GF-D8 (cell line): Measurements from ENCODE around the gene CNIH3.
"Not testable (repeated sequence)": the region's sequence is repeated elsewhere in the genome, so short reads cannot be mapped to it uniquely, and the experiment has no call there.

Experiments used
- DNase-seq: peaks from one replicate; lab custom pipeline; 2025; lab: John Stamatoyannopoulos, UW

Gene CNIH3

DNA sequence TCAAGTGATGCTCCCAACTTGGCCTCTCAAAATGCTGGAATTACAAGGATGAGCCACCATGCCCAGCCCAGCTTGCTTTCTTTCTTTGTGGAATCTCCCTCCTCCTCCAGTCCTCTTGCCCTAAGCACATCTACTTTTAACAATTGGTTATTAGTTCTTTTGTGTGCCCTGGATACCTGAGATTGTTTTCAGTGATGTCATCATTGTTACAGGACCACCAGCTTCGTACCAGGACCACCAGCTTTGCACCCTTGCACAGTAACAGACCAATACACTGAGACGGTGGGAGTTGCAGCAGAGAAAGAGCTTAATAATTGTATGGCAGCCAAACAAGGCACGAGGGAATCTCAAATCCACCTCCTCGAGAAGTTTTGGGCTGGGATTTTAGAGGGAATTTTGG is 71.3 kb downstream of the CNIH3 start:
- no peak for DNase-seq

DNA sequence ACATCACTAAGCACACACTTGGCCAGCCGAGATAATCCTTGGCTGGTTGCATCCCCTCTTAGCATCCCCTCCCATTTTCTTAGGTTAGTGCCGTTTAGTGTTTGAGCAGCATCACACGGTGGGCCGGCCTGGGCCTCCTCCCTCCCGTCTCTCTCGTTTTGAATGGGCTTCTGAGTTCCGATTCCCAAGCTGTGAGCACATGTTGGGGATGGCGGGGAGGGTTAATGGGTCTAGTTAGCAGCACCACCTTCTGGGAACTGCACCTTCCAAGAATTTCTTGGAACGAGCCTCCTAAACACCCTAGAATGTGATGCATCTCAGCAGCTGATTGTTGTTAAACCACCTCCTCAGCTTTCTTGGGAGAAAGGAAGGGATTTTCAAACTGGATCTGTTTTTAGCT is 73.3 kb downstream of the CNIH3 start:
- no peak for DNase-seq

DNA sequence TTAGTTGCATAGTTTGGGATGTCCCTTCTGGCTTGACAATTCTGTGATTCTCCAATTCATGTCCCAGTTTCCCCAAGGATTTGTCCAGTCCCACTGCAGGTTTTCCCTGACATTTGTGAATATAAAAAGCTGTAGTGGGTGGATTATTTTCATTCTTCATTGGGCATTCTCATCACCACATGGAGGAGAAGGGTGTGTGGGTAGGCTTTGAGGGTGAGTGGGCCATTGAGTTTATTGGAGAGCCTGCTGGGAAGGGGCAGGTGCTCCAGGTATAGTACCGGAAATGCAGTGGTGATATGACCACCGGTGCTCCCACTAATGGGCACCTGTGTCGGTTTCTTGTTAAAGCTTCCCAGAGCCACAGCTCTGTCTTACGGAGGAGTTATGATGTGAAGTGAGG is 74.5 kb downstream of the CNIH3 start:
- DNase-seq: no peak

DNA sequence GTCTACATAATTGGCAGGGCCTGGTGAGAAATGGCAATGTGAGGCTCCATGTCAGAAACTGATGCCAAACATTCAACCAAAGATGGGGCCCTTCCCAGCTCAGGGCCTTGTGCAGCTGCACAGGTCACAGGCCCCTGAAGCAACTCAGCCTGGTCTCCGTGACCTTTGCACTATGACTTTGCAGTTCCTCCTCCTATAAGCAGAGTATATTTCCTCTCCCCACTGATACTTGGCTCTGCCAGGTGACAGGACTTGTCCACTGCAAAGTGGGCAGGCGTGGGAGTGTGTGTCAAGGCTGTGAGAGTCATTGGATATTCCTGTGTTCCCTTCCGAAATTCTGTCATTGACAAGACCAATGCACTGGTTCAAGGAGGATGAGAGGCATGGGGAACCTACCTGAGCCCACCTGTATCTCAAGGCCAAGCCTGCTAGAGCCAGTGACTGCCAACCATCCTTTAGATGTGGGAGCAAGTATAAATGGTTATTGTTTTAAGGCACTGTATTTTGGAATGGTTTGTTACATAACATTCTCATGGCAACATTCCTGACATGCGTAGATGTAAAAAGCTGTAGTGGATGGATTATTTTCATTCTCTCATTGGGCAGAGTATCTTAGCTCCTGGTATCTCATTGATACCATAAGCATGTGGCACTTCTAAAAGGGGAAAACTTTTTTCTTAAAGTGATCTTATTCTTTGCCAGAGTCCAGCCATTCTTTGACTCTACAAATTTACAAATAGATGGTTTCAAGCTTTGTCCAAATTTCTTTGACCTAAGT is 75.2 kb downstream of the CNIH3 start:
- no peak for DNase-seq

DNA sequence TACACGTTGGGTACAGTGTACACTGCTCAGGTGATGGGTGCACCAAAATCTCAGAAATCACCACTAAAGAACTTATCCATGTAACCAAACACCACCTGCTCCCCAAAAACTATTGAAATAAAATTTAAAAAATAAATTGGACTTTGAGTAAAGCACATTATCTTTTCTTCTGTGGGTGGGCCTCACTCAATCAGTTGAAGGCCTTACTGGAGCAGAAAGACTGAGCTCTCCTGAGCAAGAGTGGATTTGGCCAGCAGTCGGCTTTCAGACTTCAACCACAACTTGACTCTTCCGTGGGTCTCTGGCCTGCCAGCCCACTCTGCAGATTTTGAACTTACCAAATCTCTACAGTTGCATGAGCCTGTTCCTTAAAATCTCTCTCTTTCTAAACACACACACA is 78.9 kb downstream of the CNIH3 start:
- DNase-seq: no peak

DNA sequence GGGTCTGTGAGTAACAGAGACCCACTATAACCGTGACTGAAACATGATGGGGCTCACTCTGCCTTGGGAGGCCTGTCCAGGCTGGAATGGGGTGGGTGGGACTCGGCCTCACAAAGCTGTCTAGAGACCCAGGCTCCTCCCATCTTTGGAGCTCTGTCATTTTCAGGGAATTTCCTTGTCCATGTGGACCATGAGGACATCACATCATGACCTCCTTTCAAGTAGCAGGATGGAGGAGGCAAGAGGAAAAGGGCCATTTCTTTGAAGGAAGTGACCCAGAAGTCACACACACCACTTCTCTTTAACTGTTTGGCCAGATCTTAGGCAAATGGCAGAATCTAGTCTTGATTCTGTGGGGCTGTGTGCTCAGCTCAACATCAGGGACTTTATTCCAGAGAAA is 79.9 kb downstream of the CNIH3 start:
- DNase-seq: no peak

DNA sequence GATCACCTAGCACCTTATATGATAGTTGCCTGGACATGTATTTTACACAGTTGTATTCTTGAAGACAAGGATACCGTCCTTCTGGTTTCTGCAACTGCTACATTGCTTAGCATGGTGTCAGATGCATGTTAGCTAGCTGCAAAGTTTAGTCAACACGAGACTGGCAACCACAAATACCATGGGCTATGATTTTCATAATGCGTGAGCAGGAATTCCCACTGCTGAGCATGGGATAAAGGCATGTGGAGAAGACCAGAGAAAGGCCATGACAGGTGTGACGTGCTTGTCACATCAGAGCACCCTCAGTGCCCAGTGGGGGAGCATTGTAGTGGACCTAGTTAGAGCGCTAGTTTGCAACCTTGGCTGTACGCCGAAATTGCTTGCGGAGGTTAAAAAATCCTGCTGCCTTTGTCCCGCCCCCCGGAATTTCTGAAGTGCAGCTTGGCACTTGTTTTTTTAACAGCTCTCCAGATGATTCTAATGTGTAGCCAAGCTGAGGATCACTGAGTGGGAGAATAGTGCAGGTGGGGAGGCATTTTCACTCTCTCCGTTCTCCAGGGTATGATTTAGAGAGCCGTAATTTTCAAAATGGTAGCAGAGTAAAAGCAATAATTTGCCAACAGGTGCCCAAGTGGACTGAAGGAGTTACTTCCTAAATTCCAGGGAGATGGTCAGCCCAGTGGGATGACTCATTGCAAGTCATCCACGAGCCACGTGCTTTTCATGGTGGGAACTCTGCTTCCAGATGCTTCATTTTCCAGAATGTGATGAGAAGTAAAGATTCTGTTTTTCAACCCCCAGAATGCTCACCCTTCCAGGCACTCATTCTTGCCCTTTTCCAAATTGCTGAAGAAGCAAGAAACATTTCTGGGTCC is 81.0 kb downstream of the CNIH3 start:
- no peak for DNase-seq

DNA sequence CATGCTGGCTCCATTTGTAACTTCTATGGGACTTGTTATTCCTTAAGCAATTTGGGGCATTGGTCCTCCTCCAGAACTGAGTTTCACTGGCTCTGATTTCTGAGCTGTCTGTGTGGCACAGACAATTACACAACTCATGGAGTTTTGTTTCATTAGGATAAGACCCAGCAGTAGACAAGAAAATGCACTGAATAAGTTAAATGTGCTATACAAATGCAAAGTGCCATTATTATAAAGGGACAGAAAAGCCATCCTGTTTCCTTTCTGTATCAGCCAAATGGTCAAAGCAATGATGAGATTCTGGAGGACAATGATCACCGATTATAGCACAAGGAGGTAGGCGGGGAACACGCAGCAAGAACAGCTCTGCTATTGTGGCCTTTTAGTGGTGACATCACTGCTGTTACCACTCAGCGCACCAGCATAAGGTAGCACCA is 81.9 kb downstream of the CNIH3 start:
- DNase-seq: no peak

DNA sequence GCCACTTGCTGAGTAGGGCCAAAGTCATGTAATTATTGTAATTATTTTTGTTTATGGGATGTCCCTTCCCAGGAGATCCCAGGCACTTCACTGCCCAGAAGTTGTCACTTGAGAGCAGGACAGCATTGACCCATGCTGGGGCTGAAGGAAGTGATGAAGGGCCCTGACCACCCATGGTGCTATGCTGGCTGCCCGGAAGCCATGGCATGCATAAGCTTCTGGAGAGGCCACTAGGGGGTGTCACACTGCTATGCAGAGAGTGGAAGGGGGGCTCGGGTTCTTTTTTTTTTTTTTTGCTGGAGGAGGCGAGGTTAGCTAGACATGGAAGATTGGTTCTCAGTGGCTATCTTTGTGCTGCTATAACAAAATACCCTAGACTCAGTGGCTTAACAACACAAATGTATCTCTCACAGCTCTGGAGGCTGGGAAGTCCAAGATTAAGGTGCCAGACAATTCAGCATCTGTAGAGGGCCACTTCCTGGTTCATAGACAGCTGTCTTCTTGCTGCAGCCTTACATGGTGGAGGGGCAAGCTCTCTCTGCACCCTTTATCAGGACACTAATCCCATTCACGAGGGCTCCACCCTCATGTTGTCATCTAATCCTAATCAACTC is 84.9 kb downstream of the CNIH3 start:
- no peak for DNase-seq

DNA sequence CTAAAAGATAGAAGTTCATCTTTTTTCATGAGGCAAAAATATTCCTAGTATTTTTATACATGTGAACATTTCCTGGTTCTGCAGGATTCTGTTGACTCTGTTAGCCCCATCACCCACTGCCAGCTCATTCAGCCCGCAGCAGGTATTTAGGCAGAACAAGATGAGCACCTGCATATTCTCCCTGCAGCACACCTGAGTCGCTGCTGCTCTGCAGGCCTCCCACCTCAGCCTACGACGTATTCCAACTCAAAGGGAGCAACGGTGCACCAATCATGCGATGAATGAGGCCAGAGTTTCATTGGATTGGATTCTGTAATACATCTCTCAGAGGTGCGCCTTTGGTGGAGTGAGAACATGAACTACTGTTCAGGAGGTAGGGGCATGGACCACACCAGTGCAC is 87.6 kb downstream of the CNIH3 start:
- DNase-seq: no peak

DNA sequence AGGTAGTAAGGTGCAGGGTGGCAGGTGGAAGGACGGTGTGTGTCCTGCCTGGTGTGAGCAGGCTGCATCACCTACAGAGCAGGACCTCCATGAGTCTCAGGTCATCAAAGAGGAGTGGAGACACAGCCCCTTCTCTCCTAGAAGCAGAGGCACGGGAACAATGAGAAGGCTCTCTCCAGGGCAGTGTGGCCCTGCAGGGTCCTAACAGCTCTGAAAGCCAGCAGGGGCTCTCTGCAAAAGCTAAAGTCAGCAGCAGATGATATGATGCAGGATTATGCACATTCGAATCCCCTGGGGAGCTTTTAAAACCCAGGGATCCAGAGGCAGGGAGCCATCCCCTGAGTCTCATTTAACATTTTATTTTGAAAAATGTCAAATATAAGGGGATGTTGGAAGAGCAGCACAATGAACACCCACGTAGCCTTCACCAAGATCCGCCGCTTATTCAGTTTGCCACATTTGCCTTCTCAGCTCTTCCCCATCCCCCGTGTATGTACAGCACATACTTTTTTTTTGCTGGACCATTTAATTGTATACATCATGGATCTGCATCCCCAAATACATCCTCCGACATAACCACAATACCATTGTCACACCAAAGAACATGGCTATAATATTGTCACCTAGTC is 88.1 kb downstream of the CNIH3 start:
- DNase-seq: no peak

DNA sequence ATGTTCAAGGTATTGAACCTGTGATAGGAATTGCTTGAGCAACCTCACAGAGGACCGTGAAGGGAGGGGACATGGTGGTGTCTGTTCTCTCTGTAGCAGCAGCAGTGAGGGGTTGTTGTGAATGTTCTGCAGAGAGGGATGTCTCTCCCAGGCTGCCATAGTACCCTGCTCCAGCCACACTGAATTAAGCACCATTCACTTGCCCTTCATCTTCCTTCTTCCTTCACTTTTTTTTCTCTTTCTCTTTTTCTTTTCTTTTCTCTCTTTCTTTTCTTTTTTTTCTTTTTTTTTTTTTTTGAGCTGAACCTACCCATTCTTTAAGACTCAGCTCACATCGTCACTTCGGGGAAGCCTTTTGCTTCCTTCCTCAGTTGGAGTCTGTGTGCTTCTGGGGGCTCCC is 89.5 kb downstream of the CNIH3 start:
- DNase-seq: no peak

DNA sequence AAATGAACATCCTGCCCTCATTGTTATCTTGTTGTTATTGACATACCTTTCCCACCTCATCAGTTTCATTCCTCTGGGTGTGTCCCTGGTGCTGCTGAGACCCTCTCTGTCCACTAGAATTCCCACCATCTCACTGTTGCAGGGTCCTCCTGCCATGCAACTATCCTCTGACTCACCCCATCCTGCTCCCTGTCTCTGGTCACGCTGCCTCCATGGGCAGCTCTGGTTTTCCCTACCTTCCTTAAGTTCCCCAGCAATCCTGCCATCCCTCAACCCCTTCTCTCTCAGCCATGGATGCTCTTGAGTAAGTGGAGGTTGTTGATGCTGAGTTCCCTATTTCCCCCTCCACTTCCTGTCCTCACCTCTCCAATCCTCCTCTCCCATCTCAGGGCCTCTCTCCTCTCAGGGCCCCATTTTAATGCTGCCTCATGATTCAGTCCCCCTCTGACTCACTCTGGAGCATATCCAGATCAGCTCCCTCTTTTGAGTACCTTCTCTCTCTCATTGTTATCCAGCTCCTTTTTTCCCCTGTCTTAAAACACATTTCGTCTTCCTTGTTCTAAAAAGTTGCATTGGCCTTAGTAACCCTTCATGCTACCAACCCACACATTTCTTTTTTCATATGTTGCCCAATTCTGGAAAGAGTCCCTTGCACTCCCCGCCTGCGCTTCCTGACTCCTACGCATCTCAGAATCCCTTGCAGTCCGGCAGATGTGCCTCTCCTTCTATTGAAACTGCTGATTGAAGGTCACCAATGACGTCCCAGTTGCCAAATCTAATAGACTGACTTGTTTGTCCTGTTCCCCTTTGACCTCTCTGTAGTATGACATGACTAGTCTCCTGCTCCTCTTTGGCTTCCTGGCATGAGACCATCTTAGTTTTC is 92.0 kb downstream of the CNIH3 start:
- no peak for DNase-seq

DNA sequence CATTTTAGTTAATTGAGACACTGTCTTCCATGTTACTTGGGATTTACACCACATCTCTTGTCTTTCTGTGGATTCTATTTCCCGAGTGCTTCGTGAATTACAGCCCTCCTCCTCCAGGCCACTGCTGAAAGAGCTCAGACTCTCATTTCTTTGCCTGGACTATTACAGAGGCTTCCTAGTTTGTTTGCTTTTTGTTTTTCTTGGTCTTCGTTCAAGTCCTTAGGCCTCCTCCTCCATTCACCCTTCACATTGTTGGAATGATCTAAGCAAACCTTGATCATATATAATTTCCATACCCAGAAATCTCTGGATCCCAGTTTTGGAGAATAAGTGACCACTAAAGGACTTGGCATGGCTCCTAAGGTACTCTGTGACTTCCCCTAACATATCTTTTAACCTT is 94.1 kb downstream of the CNIH3 start:
- no peak for DNase-seq

DNA sequence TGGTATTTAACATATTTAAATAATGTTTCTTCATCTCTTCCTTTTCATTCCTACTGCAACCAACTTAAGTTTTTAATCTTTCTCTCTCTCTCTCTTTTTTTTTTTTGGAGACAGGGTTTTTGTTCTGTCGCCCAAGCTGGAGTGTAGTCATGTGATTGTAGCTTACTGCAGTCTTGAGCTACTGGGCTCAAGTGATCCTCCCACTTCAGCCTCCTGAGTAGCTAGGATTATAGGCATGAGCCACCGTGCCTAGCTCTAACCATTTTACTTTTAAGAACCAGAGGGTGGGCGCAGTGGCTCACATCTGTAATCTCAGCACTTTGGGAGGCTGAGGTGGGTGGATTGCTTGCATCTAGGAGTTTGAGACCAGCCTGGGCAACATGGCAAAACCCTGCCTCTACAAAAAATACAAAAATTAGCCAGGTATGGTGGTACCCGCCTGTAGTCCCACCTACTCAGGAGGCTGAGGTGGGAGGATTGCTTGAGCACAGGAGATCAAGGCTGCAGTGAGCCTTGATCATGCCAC is 95.2 kb downstream of the CNIH3 start:
- not testable (repeated sequence) for DNase-seq

DNA sequence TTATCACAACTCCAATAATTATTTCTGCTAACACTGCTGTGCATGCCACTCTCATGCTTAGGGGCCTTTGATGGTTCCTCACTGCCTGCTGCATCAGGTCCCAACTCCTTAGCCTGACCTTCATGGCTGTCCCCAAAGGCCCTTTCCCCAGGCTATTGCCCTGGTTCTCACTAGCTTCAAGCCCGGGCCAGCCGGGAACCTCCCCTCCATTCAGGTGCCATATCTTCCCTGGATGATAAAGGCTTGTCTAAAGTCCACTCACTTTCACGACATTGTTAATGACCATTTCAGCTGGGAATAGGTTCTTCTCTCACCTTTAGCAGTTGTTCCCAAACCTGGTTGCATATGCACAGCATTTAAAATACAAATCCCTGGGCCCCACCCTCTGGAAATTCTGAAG is 95.8 kb downstream of the CNIH3 start:
- no peak for DNase-seq

DNA sequence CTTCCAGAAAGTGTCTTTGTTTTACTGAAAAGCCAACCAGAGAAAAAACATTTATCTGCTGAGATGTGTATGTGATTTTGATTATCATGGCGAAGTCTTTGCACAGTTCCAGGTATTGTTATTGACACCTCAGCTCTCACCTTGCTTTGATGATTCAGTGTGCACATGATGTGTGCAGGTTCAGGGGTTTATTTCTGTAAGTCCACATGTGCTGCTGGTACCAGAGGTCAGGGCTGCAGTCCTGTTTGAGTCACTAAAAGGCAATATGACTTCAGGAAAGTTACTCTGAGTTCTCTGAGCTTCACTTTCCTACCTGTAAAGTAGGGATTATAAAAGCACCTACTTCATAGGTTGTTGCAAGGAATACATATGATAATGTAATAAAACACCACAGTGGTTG is 97.1 kb downstream of the CNIH3 start:
- no peak for DNase-seq

DNA sequence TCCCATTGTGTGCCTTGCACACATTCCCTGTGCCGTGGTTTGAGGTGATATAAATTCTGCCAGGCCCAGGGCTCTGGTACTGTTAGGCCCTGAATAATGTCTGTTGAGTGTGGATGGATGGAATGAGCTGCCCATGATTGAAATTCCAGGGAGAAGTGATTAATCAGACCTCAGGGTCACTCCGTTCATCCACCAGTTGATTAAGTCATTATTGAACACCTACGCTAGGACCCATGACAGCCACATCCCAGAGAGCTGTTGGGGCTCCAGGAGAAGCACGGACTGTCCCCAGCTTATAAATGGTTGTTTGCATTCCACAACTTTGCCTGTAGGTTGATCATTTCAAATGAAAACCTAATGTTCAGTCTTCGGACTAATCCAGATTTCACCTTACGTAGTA is 98.4 kb downstream of the CNIH3 start:
- DNase-seq: no peak

DNA sequence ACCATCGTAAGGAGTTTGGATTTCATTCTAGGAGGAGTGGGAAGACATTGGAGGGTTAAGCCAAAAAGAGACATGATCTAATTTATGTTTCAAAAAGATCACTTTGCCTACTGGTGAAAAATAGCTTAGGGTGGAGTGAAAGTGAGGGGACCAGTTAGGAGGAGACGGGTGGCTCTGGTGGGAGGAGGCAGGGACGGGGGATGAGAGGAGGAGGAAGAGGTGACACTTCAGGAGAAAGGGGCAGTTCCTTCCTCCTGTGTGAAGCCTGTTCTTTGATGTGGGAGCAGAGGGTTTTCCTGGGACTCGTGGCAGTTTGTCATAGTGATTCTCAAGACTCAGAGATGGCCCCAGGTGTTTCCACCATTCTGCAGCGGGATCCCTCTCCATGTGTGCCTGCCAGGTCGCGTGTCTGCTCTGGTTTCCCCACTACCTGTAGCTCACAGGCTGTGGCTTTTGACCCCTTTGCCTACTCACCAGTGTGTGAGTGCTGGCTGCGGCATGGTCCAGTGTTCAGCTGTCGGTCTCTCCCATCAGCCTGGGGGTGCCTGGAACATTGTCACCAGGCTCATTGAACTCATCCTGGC is 102.4 kb downstream of the CNIH3 start:
- no peak for DNase-seq

DNA sequence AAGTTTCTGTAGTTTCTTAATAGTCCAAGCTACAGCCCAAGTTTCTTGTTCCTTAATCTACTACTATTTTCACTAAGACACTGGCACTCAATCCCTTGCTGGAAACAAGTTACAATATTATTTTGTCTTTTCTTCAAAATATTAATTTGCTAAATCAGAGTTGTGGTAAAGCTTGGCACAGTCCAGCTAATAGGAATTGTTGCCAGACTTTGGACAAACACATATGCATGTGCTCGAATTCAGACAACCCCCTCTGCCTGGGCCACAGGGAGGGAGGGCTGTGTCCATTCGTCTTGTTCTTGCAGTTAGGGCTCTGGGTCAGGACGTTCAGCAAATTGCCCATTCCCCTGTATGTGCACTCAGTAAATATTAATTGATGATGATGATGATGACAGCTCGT is 103.6 kb downstream of the CNIH3 start:
- no peak for DNase-seq

DNA sequence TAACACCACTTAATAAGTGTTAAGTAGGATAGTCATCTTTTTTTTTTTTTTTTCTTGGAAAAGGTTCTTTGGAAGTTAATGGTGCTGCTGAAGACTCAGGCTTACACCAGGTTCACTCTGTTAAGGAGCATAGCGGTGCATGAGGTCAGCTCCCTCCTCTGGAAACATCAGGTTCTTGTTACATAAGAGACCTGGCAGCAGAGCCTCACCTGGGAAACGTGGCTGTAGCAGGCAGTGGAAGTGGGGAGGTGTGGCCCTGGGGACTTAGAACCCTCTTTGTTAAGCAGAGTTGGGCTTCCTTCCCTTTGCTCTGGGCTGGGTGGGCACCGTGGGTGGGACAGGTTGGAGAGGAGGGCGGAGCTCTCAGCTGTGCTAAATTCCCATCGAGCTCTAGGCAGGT is 104.1 kb downstream of the CNIH3 start:
- DNase-seq: no peak
